Inflammatory macrophage treated with lipopolysaccharide for 4 hours (primary cell): ENCODE data around the gene CREB3L2.

Source experiments
- DNase-seq: peaks from one replicate; pipeline ENCODE4 v3.0.0-alpha.2; 2020

CREB3L2 gene

DNA sequence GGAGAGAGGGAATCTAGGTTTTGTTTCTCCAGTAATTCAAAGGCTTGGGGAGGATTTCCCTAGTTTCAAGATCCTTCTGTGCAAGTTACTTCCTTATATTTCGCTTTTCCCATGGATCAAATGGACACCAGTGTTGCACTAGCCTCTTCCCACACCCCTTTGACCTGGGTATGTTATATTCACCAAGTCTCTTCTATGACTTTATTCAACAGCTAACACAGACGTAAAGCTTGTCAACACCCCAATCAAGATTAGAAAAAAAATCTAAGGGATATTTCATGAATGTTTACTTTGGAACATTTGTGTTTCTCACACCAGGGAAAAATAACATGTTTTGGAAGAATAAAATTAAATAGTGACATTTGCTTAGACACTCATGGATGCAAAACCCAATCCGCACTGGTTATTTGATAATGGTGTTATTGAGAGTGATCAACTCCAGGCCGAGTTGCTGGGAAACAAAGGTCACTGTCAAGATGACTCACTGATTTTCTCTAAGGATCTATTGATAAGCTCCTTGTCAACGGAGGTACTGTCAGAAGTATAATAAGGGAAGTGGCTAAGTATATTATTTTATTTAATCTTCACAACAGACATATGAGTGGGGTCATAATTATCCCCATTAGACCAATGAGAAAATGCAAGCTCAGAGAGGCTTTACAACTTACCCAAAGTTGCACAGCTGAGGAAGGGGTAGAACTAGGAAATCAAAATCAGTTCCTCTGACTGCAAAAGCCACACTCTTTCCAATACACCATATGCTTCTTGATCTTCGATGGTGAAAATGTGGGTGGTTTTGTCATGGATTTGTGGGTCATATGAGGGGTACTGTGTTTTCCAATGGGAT lies 52.2 kb downstream of the CREB3L2 start:
- no peak for DNase-seq

DNA sequence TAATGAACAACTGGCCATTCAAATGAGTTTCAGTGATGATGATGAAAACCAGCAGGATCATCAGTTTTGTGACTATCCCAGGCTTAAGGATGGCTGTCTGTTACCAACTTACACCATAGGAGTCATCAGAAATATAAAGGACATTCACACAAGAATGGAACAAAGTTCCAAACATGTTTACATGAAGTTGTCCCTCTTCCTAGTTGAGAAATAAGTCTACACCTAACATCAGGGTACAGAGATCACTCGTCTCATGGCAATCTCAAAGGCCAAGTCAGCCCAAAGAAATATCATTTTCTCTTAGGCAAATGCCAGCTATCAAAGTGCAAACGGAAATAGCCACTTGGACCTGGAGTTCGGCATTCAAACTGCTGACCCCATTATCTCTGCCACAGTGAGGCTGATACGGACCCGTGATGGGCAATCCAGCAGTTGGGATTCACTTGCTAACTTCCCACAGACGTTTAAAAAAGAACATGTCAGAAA lies 53.0 kb downstream of the CREB3L2 start:
- DNase-seq, result no peak

DNA sequence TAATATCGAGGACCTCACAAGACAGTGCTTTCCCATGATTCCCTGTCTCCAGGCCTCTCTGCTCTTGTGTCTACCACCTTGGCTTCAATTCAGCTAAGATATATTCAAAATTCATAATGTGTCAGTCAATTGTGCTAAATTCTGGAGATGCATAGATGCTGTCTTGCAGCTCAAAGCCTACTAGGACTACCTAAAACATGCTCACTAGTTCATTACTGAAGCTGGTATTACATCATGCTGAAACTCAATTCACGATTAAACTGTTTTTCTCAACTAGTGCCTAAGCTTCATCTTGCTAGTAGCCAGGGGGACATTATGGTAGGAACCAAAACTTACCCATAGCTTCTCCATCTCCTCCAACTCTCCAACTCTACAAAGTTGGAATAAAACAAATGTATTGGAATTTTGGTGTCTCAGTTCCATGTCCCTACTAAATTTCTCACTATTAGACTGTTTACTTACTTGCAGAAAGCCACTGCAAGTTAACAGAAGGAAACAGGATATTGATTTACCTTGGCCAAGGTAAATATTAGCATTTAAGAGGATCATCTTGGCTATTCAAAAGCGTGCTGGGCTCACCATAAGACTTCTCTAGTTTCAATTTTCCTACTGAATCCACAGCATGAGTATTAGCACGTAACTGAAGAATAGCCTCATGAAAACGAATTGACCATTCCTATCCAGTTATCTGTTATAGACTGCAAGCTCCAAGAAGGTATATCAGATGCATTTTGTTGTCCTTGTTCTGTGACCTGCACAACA lies 53.6 kb downstream of the CREB3L2 start:
- DNase-seq, result no peak

DNA sequence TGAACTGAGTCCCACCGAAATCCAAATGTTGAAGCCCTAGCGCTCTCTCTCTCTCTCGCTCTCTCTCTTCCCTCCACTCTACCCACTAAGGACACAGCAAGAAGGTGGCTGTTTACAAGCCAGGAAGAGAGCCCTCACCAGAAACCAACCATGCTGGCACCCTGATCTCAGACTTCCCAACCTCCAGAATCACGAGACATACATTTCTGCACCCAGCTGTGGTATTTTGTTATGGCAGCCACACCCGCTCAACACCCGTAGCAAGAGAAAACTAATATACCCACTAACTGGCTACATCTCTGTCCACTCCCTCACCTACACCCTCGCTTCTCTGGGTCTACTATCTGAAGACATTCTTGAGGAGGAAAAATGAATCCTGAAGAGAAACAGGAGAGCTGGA lies 54.8 kb downstream of the CREB3L2 start:
- no peak for DNase-seq

DNA sequence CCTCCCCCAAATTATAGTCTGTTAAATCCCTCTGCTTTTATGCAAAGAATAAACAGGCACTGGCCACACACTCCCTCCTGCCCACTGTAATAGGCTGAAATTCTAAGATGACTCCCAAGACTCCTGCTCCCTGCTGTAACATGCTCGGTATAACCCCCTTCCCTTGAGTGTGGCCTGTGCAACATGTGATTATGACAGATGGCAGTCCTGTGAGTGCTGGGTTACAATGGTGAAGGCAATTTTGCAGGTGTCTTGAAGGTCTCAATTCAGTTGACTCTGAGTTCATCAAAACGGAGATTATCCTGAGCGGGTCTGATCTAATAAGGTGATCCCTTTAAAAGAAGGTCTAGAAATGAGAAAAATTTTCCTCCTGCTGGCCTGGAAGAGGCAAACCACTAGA lies 55.9 kb downstream of the CREB3L2 start:
- DNase-seq, result no peak

DNA sequence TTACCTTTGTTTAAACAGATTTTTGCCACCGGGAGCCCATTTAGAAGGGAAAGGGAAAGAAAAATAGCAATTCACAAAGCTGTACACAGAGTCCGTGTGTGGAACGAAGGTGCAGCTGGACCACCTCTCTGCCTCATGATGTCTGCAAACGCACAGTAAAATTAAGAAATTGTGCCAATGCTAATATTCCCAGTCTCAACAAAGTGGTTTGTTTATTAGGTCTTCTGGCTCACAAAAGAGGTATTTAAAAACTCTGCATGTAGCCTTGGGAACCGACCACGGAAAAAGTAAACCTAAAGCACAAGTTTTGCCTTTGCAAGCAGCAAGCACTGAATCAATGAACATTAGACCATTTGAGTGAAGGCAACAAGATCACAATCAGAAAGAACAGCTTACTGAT lies 57.7 kb downstream of the CREB3L2 start:
- DNase-seq, result no peak

DNA sequence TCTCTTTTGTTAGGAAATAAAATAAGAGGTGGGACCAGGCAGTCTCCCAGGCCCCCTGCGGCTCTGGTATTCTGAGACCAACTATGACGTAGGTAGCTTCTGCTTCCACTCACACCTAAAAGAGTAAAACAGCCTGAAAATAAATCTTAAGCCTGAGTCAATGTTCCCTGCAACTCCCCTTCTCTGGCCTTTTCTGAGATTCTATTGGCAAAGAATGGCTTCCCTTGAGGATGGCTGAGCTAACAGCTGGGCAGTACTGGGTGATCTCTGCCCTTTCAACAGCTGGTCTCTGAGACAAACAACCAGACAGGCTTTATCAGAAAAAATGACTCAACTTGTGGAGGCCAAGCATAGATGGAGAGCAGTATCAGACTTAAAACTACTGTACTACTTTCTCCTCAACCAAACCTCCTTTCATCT lies 58.7 kb downstream of the CREB3L2 start:
- no peak for DNase-seq

DNA sequence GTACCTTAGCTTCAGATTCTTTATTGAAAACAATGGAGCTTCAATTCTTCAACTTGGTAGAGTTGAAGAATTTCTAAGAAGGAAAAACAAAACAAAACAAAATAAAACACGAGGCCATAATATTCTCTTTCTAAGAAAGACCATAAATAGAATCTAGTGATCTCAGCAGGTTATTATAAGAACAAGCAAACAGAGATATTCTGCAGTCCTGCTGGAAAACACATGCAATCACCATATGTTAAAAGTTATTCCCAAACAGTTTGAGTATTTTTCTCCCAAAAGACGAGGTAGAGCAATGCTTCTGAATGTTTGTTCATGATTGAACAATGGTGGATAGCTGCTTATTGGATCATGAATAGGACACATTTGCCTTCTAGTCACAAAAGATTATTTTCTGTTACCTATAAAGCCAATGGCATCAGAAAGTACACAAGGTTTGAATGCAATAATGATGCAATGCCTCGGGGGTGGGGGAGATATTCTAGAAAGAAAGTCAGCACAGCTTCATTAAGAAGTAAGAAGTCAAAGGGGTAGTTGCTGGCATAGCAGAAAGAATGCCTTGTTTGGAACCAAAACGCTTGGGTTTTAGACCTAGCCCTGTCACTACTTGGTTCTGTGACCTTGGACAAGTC lies 59.3 kb downstream of the CREB3L2 start:
- no peak for DNase-seq

DNA sequence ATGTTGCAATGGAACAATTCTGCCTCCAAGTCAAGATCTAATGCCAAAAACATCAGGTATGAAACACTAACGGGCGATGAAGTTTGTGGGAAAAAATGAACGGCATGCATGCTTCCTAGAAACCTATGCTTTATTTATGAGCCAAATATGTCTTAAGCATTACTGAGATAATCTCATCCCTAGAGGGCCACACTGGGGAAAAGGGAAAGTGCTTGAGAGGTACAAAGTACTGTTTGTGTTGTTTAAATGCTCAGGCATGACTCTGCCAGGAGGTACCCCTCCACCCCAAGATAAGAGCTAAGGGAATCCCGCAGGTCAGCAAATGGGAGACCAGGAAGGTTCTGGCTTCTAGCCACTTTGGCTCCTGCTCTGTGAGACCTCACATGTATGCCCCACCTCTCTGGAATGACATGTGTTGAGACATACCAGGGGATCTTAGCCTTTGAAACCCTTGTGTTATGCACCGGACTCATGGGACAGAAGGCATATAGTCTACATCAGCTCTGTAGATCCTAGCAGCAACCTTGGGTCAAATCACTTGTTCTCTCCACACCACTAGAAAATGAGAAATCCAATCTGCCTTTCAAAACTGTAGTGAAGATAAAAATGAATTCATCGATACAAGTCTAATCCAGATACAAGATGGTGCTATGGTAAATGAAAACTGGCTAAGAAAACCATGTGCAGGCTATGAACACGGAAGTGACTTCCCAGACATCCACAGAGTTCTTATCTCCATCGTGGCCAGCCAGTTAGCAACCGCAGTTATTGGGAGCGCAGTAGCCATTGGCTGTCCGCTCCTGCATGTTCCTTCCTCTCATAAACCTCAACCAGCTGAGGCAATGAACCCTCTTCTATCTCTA lies 61.0 kb downstream of the CREB3L2 start:
- DNase-seq, result no peak

DNA sequence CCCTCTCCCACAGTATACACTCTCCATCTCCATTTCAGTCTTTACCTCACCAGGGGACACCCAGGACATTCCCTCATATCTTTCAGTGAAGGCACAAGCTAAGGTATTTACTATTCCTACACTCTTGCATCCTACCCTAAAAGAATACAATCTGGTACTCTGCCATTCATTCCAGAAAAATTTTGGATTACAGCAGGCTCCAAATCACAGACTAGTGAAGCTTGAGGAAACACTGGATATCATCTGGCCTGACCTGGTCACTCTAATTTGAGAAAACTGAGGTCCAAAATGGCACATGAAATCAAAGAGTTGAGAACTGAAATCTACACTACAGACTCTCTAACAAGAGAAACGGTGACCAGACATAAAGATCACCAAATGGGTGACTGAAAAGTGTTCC lies 61.7 kb downstream of the CREB3L2 start:
- no peak for DNase-seq

DNA sequence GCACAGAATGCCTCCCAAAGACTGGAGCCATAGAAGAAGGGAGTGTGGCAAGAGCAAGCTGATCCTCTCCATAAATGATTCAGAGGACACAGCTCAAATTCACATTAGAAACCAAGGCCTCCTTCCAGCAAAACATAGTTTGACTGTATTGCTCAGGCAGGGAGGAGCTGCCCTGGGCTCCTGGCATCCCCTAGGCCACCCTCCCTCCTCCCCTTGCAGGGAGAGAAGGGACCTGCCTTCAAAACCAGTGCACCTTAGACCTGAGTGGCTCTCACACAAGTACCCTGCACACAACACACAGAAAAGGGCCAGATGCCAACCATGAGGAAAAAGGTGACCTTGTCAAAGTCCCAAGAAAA lies 64.7 kb downstream of the CREB3L2 start:
- no peak for DNase-seq

DNA sequence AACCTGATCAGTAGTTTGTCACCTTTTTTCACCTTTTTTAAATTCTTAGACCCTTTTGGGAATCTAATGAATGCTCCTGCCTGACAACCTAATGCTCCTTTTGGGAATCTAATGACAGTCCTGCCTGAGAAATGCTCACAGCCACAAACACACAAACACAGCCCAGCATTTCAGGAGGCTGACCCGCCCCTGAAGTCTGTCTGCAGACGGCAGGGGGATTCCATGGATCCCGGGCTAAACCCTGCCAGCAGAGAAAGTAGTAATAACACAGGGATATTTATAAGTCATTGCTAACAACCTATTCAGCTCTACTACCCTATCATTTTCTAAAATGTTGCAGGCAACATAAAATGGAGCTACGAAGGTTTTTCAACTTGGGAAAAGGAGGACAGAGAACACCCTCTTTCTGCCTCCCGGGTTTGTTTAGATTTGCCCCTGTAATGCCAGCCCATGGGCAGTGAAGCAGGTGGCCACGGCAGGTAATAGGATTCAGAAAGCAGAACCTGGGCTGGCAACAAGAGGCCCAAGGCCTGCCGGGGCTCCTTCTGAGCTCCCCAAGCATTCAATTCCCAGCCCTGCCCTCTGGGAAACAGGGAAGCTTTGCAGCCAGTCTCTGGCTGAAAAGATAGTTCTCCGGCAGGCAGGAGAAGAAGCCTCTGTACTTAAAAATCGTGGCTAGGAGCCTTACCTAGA lies 65.2 kb downstream of the CREB3L2 start:
- DNase-seq, result no peak

DNA sequence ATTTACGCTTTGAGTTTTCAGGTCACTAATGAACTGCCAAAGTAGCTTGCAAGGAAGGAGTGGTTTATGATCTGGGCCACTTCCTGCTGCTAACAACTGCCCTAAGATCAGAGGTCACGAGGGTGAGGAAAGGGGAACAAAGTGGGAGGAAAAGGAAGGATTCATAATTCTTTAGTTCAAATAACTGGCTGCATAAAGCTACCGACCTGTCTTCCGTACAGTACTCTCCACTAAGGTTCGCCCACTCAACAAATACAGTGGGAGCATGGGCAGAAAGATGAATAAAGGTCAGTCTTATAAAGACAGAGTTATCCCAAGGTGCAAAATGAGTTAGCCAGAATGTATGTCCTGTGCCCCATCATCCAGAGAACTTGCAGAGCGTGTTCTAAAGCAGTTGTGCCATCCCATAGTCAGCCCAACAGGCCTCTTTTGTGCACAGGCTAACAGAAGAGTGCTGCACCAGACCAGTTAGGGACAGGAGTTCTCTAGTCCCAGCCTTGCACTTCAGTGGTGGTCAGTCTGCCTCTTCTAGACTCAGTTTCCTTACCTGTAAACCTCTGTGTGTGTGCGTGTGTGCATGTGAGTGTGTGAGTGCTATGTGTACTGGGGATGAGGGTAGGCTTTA lies 65.9 kb downstream of the CREB3L2 start:
- DNase-seq, result peak; percentile 85

DNA sequence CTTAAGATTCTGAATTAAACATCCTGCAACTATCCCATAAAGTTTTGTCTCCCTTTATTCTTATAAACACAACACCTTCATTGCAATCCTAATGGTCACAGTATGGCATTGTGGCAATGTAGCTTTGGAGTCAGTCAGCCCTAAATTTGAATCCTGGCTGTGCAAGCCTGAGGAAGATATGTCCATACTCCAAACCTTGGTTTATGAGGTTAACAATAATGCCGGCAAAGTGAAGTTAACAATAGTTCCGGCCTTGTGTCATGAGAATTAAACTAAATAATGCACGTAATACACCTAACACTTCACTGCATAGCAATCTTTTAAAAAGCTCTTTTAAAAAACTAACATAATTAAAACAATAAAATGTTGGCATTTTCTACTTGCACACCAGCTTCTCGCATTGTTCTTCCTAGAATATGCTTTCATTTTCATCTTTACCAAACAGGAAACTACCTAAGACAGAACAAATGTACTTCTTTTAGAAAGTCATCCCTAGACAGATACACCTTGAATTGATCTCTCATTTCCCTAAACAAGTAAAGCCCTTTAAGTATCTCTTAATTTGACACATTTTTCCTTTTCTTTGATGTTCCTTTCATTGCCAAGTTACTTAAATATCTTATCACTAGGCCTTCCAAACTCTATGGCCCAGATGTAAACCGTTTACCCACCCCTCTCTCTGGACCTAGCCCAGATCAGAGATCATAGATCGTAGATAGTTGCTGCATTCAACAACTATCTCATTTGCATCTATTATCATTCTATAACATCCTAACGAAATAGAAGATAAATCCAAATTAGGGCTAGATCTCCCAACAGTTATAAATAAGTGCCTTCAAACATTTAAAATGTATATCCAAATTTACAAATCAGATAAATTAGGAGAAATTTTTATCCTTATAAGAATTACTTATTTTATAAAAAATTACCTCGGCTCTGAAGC lies 66.7 kb downstream of the CREB3L2 start:
- peak; percentile 40 for DNase-seq

DNA sequence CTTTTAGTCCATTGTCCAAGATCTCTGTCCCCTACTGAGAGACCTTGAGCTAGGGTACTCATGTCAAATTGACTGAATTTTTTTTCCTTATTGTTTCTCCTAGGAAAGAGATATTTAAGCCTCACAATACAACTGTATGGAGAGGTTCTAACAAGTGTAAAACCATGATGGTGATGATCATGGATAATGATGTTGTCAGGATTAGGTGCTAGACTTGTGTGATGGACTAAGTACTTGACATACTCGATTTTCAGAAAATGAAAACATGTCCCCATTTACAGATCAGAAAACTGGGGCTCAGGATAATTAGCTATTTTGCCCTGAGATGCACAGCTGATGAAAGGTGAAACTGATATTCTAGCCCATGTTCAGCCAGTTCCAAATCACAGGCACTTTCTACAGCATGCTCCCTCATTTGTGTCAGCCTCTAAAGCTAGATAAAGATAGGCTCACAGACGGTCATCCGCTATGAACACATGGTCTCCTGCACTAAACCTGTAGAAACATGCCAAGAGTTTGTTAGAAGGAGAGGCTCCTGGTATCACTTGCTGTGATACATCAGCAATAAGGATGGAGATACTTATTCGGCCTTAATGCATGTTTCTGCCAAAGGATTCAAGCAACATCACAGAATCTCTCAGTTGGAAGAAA lies 67.6 kb downstream of the CREB3L2 start:
- DNase-seq, result no peak

DNA sequence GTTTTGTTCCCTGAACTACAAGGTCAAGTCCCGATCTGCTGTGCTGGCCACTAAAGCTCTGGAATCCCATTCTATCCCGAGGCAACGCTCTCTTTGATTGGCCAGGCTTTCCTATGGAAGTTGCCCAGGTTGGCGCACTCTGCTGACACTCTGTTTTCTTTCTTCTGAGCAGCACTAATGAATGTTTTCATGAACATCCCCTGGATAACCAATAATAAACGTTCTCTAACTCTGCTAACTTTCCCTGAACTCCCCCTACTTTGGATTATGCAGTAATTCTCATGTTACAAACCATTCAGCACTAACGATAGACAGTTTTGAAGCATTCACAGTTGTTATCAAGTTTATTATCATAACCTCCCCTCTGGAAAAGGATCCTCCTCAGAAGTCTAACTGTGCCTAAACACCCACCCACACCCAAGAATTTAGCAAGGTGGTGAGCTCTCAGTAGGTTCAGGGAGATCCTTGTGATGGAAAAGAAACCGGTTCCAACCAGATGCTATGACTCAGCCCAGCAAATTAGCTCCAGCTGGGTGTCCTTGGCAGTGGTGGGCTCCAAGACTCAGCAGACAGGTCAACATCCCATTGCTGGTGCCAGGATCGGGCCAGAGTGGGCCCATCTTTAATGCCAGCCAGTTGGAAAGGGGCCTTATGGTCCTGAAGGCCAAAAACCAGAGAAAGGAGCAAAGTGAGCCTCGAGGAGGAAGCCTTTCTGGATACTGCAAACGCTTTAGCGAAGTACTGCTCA lies 68.4 kb downstream of the CREB3L2 start:
- no peak for DNase-seq

DNA sequence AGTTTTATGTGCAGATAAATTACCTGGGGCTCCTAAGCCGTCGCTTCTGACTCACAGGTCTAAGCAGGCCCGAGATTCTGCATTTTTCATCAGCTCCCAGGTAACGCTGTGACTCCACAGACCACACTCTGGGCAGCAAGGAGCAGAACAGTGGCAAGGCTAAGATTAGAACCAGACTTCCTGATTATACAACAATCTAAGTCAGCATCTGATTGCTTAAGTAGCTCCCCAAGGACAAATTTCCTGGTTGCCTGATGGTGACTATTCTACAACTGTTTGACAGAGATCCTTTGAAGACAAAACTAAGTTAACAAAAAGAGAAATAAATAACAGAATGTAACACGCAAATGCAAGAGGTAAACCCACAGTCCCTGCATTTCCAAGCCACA lies 69.0 kb downstream of the CREB3L2 start:
- peak; percentile 62 for DNase-seq

DNA sequence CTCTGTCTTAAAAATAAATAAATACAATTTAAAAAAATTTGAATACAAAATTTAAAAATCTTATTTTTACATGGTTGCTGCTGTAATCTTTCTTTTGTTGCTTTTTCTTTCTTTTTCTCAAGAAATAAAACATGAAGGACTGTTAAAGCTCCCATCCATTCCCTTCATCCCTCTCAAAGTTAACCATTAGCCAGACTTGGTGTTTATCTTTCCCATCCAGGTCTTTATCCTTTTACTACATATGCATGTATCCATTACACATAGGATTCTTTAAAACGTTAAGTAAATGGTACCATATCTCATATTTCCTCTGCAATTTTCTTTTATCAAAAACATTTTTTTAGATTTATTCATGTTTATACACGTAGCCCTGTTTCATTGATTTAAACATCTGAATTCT lies 70.1 kb downstream of the CREB3L2 start:
- no peak for DNase-seq

DNA sequence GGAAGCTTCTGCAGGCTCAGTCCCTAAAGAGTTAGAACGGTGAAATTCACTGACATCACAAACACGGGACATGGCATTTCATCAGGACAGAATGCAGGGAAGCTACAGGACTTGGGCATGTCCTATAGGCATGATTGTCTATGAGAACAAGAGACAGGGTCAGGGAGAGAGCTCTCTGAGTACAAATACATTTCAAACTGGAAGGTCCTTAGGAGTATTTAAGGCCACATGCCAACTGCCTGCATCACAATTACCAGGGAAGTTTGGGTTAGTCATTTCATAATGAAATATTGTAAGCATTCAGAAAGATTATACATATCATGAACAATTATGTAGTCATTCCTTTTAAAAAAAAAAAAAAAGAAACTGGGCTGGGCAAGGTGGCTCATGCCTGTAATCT lies 71.3 kb downstream of the CREB3L2 start:
- peak; percentile 37 for DNase-seq
